ENCODE results near the gene GLI3. TPM values are rescaled to one million over a fixed set of nuclear protein-coding genes. Genes with fewer than 3 reads are reported as not detected.

GLI3 gene
- total and polyA plus RNA-seq, 10 of the 15 experiments (the other 5 are each of a cell fraction or from before 2014, with no cell fraction given): 0.01 TPM; not detected in 8

- Histone ChIP-seq H3K4me2 (ENCODE audit: control insufficient read depth, insufficient read depth) (no peak overlapping the region), H4K20me1 (ENCODE audit: control insufficient read depth, insufficient read depth) (no peaks in the 10 kb centered on the region), H2AFZ (ENCODE audit: control insufficient read depth, low read depth, low read length) (no peak overlapping the region), H3K79me2 (ENCODE audit: control insufficient read depth, insufficient read depth, low read length) (no peaks in the 10 kb centered on the region), H3K4me3 (no peak overlapping the region), H3K27me3 (replicated peaks in 1 of 2; ENCODE audit: control insufficient read depth in 2 of 2, insufficient read depth in 2 of 2, low read length in 1 of 2) (no peaks in the 10 kb centered on the region), H3K36me3 (ENCODE audit: control insufficient read depth in 2 of 2, insufficient read depth in 2 of 2, low read length in 1 of 2) (no peaks in the 10 kb centered on the region), H3K4me1 (ENCODE audit: control insufficient read depth, insufficient read depth, low read length) (no peaks in the 10 kb centered on the region), H3K9ac (ENCODE audit: control insufficient read depth, insufficient read depth, low read length) (no peak overlapping the region), H3K9me3 (replicated peaks; ENCODE audit: control insufficient read depth, insufficient read depth, low read length) (no peaks in the 10 kb centered on the region), H3K27ac (ENCODE audit: control insufficient read depth, insufficient read depth) (no peak overlapping the region)
- RAD21 ChIA-PET (ENCODE audit: unreplicated experiment): no interaction called here
- FAIRE-seq (no peak), DNase-seq (ENCODE audit: low read depth, low spot score) (no peak), ATAC-seq (no peak)
- POLR2A ChIA-PET: no interaction called here
- intact Hi-C loops (cut with micrococcal nuclease; ENCODE audit: unreplicated experiment) (no loop called here), in situ Hi-C loops (cut with MboI) (no loop called here)
- TF ChIP-seq NBN (IDR thresholded peaks at IDR 0.05) (no peak), PML (IDR thresholded peaks at IDR 0.05; ENCODE audit: low read length) (no peak), MYC (IDR thresholded peaks at IDR 0.05; ENCODE audit: insufficient read depth, insufficient read length, insufficient replicate concordance, low read length, severe bottlenecking) (no peak), POLR2A (IDR thresholded peaks at IDR 0.05; ENCODE audit: low read depth, low read length) (no peak), PKNOX1 (IDR thresholded peaks at IDR 0.05) (no peak), BCLAF1 (IDR thresholded peaks at IDR 0.05) (no peak), BHLHE40 (IDR thresholded peaks at IDR 0.05; ENCODE audit: borderline replicate concordance in 1 of 2, low read depth in 2 of 2, low read length in 1 of 2) (no peak), HDAC2 (IDR thresholded peaks at IDR 0.05) (no peak), CTCF (IDR thresholded peaks at IDR 0.05 in 2 of 3, conservative IDR thresholded peaks at IDR 0.05 in 1 of 3; ENCODE audit: control insufficient read depth in 2 of 3, extremely low read depth in 1 of 3, insufficient read depth in 1 of 3, low read depth in 3 of 3, low read length in 3 of 3) (no peak), IRF4 (IDR thresholded peaks at IDR 0.05; ENCODE audit: low read depth, low read length) (no peak), STAT3 (IDR thresholded peaks at IDR 0.05; ENCODE audit: low read depth, low read length) (no peak), ASH2L (IDR thresholded peaks at IDR 0.05; ENCODE audit: borderline replicate concordance, low read depth) (no peak), CHD1 (IDR thresholded peaks at IDR 0.05; ENCODE audit: low read depth, low read length) (no peak), CBX5 (IDR thresholded peaks at IDR 0.05; ENCODE audit: low read depth) (no peak), NR2C1 (IDR thresholded peaks at IDR 0.05) (no peak), USF2 (IDR thresholded peaks at IDR 0.05; ENCODE audit: borderline replicate concordance, low read depth, low read length) (no peak), KAT2A (conservative IDR thresholded peaks at IDR 0.05; ENCODE audit: control insufficient read depth, low read depth, low read length) (no peak)
- 33% methylated on average over 4 of the region's 4 CpGs for WGBS (ENCODE audit: insufficient coverage, insufficient replicate concordance, low lambda C conversion rate, missing lambda C conversion rate)
- CTCF ChIA-PET: no interaction called here
- SMC1A ChIA-PET (ENCODE audit: uncharacterized antibody, unreplicated experiment): no interaction called here
- no TSS peak for BruUV-seq (replicated peaks)
Observed at GRCh38 chr7:42074076-42074475, 162.9 kb downstream of the GLI3 start.

Data from GM12878 (cell line).